G401 (cell line): ENCODE measurements around the gene CD300C. TPM values are rescaled to one million over a fixed set of nuclear protein-coding genes. Genes with fewer than 3 reads are reported as not detected.
"Not testable (repeated sequence)": the region's sequence is repeated elsewhere in the genome, so short reads cannot be mapped to it uniquely, and the experiment has no call there.

ENCODE experiments used
- DNase-seq: peaks from one replicate; pipeline ENCODE4 v3.0.0-alpha.2; 2015; ENCODE audit warnings: low spot score
- in situ Hi-C: cut with HindIII; loops from 2 replicates; pipeline ENCODE4 v1.10.0; 2016; ENCODE audit warnings: low sequenced_read_pairs, mixed read lengths
- total RNA-seq: library from RNA; depleted of rRNA; stranded (reverse); fragments of >200 nt; shearing (Covaris generic); gene quantifications from 2 replicates; pipeline ENCODE4 v1.2.3, GENCODE V29; 2014; rRNA removed

CD300C gene
- total RNA-seq, 1 experiment from 2014 or later: not detected

- no peak for DNase-seq
- in situ Hi-C loops: no loop called here
Measured at GRCh38 chr17:74520016-74520434, 25.9 kb downstream of the CD300C start.

- DNase-seq, in situ Hi-C loops: not testable (repeated sequence)
Measured at GRCh38 chr17:74518413-74518981, 27.4 kb downstream of the CD300C start.

GRCh38 chr17:74516561-74517328 lies 29.2 kb downstream of the CD300C start:
- in situ Hi-C loops: no loop called here

GRCh38 chr17:74515941-74516340 lies 30.0 kb downstream of the CD300C start:
- in situ Hi-C loops: no loop called here
- DNase-seq: no peak

More at GRCh38 chr17:74516561-74517328, 29.2 kb downstream of the CD300C start:
- DNase-seq: no peak

- in situ Hi-C loops: no loop called here
- peak; percentile 6 for DNase-seq
Measured at GRCh38 chr17:74514632-74515334, 31.1 kb downstream of the CD300C start.

GRCh38 chr17:74513987-74514631 lies 31.8 kb downstream of the CD300C start:
- in situ Hi-C loops: no loop called here
- DNase-seq: peak; percentile 7

- in situ Hi-C loops: no loop called here
Measured at GRCh38 chr17:74512624-74513091, 33.3 kb downstream of the CD300C start.

GRCh38 chr17:74512036-74512435 lies 33.9 kb downstream of the CD300C start:
- in situ Hi-C loops: no loop called here
- DNase-seq: no peak

More at GRCh38 chr17:74512624-74513091, 33.3 kb downstream of the CD300C start:
- no peak for DNase-seq

GRCh38 chr17:74508156-74508555 lies 37.8 kb downstream of the CD300C start:
- DNase-seq: no peak
- in situ Hi-C loops: no loop called here

- DNase-seq, in situ Hi-C loops: not testable (repeated sequence)
Measured at GRCh38 chr17:74503949-74504348, 42.0 kb downstream of the CD300C start.

GRCh38 chr17:74502861-74503260 lies 43.1 kb downstream of the CD300C start:
- in situ Hi-C loops: no loop called here
- DNase-seq: no peak

- no peak for DNase-seq
- in situ Hi-C loops: no loop called here
Measured at GRCh38 chr17:74499992-74500391, 45.9 kb downstream of the CD300C start.

- no peak for DNase-seq
- in situ Hi-C loops: no loop called here
Measured at GRCh38 chr17:74497471-74497870, 48.4 kb downstream of the CD300C start.

- in situ Hi-C loops: no loop called here
- DNase-seq: peak; percentile 76
Measured at GRCh38 chr17:74493331-74493833, 52.5 kb downstream of the CD300C start.

- in situ Hi-C loops: no loop called here
- no peak for DNase-seq
Measured at GRCh38 chr17:74491626-74492025, 54.3 kb downstream of the CD300C start.

Other genes starting within 250 kb of the CD300C start
- not detected in 2 replicates for gene KIF19, start 219.9 kb downstream of the CD300C start, total RNA-seq
- gene BTBD17, start 184.2 kb downstream of the CD300C start, total RNA-seq: not detected in 2 replicates
- not detected in 2 replicates for gene GPR142, start 178.6 kb downstream of the CD300C start, total RNA-seq
- gene GPRC5C, start 114.0 kb downstream of the CD300C start, total RNA-seq: 8.7 and 9.4 TPM in 2 replicates
- not detected in 2 replicates for gene CD300A, start 79.5 kb downstream of the CD300C start, total RNA-seq
- gene CD300LB, start 14.6 kb downstream of the CD300C start, total RNA-seq: not detected in 2 replicates
- not detected in 2 replicates for gene CD300H, start 21.4 kb upstream of the CD300C start, total RNA-seq
- gene CD300LD, start 46.2 kb upstream of the CD300C start, total RNA-seq: not detected in 2 replicates
- not detected in 2 replicates for gene CD300E, start 77.6 kb upstream of the CD300C start, total RNA-seq
- not detected in 2 replicates for gene CD300LF, start 166.8 kb upstream of the CD300C start, total RNA-seq
- gene RAB37, start 191.1 kb upstream of the CD300C start, total RNA-seq: 1.4 and 4.2 TPM in 2 replicates
- 82.3 and 90.0 TPM in 2 replicates for gene NHERF1, start 202.5 kb upstream of the CD300C start, total RNA-seq
- 31.0 and 32.7 TPM in 2 replicates for gene NAT9, start 230.2 kb upstream of the CD300C start, total RNA-seq